Daoy (cell line): ENCODE data around the gene PTPRB. TPM values are rescaled to one million over a fixed set of nuclear protein-coding genes. Genes with fewer than 3 reads are reported as not detected.

Experiments used
- DNase-seq: peaks from one replicate; pipeline ENCODE4 v3.0.0-alpha.2; 2015; ENCODE audit warnings: low read depth
- total RNA-seq: library from RNA; depleted of rRNA; stranded (reverse); fragments of >200 nt; shearing (Covaris generic); gene quantifications from 2 replicates; pipeline ENCODE4 v1.2.3, GENCODE V29; 2014

Gene PTPRB
- total RNA-seq, 1 experiment from 2014 or later = 1.6 TPM

GRCh38 chr12:70592664-70593063 is 44.6 kb downstream of the PTPRB start:
- no peak for DNase-seq

GRCh38 chr12:70590549-70591226 is 46.5 kb downstream of the PTPRB start:
- DNase-seq = no peak

- DNase-seq = peak; percentile 75
These were observed 47.2 kb downstream of the PTPRB start for GRCh38 chr12:70590051-70590450.

GRCh38 chr12:70584332-70584731 is 52.9 kb downstream of the PTPRB start:
- DNase-seq = no peak

GRCh38 chr12:70583251-70583650 is 54.0 kb downstream of the PTPRB start:
- no peak for DNase-seq

GRCh38 chr12:70581208-70581607 is 56.0 kb downstream of the PTPRB start:
- no peak for DNase-seq

GRCh38 chr12:70577283-70577634 is 60.0 kb downstream of the PTPRB start:
- no peak for DNase-seq

- peak; percentile 51 for DNase-seq
These were observed 60.6 kb downstream of the PTPRB start for GRCh38 chr12:70576341-70577282.

- DNase-seq = no peak
These were observed 65.4 kb downstream of the PTPRB start for GRCh38 chr12:70571705-70572268.

GRCh38 chr12:70571029-70571428 is 66.2 kb downstream of the PTPRB start:
- no peak for DNase-seq

- no peak for DNase-seq
These were observed 75.7 kb downstream of the PTPRB start for GRCh38 chr12:70561550-70561949.

- no peak for DNase-seq
These were observed 76.6 kb downstream of the PTPRB start for GRCh38 chr12:70560671-70561070.

- DNase-seq = no peak
These were observed 77.8 kb downstream of the PTPRB start for GRCh38 chr12:70559390-70559789.

- DNase-seq = no peak
These were observed 79.5 kb downstream of the PTPRB start for GRCh38 chr12:70557583-70558191.

GRCh38 chr12:70556179-70556869 is 80.9 kb downstream of the PTPRB start:
- DNase-seq = no peak

GRCh38 chr12:70555081-70555480 is 82.1 kb downstream of the PTPRB start:
- DNase-seq = no peak

GRCh38 chr12:70553391-70553859 is 83.8 kb downstream of the PTPRB start:
- no peak for DNase-seq

GRCh38 chr12:70551731-70552130 is 85.5 kb downstream of the PTPRB start:
- DNase-seq = no peak

GRCh38 chr12:70550180-70550577 is 87.0 kb downstream of the PTPRB start:
- DNase-seq = no peak

GRCh38 chr12:70549340-70550179 is 87.7 kb downstream of the PTPRB start:
- no peak for DNase-seq

- DNase-seq = peak; percentile 79
These were observed 93.8 kb downstream of the PTPRB start for GRCh38 chr12:70543444-70543843.
